Fibroblast of peridontal ligament (primary cell): Measurements from ENCODE around the gene CACNA2D2.
"Not testable (repeated sequence)": the region's sequence is repeated elsewhere in the genome, so short reads cannot be mapped to it uniquely, and the experiment has no call there.

ENCODE experiments used
- DNase-seq: peaks from one replicate; pipeline ENCODE4 v3.0.0-alpha.2; 2010; ENCODE audit errors: extremely low read depth

Gene CACNA2D2

DNA sequence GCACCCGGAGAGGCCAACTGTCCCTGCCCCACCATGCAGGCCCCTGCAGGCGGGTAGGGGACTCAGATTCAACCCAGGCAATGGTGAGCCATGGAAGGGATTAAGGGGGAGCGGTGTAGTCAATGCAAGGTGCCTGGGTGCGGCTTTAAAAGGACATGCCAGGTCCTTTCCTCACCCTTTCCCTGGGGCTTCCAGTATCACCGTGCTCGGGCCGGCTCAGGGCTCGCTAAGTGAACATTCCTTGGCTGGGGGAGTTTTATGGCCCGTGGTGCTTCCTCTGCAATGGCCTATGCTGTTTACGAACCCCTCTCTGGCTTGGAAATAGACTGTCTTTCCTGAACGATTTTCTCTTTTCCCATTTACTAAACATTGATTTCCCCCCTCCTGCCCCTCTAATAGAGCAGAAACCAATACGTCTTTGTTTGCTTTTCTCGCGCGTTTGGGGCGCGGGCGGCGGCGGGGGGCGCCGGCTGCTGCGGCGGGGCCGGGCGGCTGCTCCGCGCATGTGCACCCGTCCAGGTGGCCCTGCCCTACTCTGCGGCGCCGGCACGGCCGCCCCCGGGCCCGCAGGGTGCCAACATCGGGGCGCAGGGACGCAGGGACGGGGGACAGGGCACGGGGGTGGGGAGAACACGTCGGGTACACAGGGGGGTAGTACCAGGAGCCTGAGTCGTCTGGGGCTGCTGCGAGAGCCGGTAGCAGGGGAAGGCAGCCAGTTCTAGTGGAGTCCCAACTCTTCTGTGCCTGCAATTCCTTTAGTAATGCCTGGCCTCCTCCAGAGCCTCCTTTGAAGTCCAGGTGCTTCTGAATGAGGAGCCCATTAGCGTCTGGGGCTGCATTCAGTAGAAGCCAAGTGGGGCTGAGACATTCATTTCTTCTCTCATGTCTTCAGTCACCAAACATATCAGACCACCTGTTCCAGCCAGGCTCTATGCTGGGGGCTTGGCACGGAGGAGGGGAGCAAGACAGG, 26.9 kb upstream of the CACNA2D2 start:
- no peak for DNase-seq

DNA sequence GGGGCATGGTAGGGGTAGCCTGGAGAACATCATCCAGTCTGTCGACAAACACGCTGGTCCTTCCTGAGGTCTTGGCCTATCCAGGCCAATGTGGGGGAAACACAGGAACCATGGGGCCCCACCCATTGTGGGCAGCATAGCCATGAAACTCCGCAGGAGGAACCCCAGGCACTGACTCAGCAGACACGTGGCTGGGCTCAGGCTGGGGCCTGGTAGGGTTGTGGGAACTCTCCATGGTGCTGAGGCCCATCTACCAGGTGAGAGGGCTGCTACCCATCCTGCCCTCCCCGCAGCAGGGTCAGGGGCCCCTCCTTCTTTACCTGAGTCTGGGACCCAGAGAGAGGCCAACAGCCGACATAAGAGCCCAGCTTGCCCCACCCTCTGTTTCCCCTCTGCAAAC, 22.6 kb upstream of the CACNA2D2 start:
- DNase-seq, result peak; percentile 23

GRCh38 chr3:50525191-50525910, 21.9 kb upstream of the CACNA2D2 start:
- DNase-seq, result no peak

- DNase-seq, result no peak
These were observed 21.3 kb upstream of the CACNA2D2 start for GRCh38 chr3:50524746-50525145.

- no peak for DNase-seq
These were observed 19.9 kb upstream of the CACNA2D2 start for GRCh38 chr3:50523279-50523811.

DNA sequence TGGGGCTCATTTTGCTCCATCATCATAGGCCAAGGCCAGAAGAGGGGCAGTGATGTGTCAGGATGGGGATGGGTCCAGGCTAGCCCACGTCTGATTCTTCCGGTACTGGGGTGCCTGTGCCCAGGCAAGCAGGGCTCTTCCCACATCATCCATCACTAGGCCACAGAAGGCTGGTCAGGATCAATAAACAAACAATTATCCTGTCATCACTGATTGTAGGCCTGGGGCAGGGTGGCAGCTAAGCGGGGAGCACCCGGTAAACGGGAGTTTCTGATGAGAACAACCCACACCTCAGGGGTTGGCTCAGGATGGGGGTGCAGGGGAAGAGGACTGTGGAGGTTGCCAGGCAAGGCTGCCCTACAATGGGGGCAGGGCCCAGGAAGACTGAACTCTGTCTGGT, 18.1 kb upstream of the CACNA2D2 start:
- no peak for DNase-seq

DNA sequence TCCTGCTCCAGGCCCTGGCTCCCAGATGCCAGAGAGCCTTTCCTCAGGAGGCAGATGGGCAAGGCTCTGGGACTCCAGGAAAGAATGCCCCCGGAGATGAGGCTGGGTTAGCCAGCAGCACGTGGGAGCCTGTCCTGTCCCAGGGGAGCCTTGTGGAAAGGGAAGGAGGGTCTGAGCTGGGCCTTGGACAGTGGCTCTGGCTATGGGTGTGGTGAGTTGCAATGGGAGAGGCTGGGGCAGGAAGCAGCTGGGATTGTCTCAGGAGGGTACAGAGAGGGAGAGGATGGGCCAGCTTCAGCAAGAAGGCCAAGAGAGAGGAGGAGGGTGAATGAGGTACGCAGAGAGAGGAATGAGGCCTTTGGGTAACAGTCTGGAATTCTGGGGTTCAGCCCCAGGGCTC, 17.4 kb upstream of the CACNA2D2 start:
- no peak for DNase-seq

DNA sequence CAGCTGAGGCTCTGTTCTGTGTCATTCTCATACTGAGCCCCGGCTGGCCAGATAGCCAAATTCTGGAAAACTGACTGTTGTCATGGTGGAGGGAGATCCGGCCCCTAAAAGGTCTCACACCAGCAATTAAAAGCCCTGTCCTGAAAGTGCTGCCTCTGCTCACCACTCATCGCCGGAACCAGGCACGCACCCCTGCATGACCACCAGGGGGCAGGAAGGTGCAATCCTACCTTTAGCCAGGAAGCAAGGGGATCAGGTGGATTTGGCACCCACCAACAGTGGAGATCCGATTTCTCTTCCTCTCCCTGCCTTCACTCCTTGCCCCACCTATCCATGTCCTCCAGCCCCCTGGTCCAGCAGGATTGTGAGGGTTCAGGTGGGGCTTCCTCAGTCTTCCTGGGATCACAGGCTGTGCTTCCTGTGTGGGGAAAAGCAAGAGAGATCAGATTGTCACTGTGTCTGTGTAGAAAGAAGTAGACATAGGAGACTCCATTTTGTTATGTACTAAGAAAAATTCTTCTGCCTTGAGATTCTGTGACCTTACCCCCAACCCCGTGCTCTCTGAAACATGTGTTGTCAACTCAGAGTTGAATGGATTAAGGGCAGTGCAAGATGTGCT, 16.1 kb upstream of the CACNA2D2 start:
- DNase-seq, result peak; percentile 22

- DNase-seq, result no peak
These were observed 15.0 kb upstream of the CACNA2D2 start for GRCh38 chr3:50518436-50518835.

- DNase-seq, result no peak
These were observed 14.3 kb upstream of the CACNA2D2 start for GRCh38 chr3:50517721-50518206.

DNA sequence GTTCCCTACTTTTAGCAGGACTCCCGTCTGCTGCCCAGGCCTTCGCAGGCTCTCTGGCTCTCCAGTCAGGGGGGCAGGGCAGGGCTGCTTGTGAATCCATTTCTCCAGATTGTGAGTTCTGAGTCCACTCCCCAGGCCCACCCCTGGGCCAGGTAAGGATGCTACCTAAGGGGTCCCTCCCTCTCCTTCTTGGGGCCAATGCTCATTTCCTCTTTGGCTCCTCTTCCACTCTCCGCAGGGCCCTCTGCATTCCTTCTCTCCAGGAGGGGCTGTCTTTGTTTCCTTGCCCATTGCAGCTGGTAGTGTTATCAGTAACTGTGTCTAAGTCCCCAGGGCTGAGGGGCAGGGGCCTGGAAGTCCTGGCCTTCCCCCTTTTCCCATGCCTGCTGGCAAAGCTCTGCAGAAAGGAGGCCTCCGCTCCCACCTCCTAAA, 13.0 kb upstream of the CACNA2D2 start:
- DNase-seq, result no peak

DNA sequence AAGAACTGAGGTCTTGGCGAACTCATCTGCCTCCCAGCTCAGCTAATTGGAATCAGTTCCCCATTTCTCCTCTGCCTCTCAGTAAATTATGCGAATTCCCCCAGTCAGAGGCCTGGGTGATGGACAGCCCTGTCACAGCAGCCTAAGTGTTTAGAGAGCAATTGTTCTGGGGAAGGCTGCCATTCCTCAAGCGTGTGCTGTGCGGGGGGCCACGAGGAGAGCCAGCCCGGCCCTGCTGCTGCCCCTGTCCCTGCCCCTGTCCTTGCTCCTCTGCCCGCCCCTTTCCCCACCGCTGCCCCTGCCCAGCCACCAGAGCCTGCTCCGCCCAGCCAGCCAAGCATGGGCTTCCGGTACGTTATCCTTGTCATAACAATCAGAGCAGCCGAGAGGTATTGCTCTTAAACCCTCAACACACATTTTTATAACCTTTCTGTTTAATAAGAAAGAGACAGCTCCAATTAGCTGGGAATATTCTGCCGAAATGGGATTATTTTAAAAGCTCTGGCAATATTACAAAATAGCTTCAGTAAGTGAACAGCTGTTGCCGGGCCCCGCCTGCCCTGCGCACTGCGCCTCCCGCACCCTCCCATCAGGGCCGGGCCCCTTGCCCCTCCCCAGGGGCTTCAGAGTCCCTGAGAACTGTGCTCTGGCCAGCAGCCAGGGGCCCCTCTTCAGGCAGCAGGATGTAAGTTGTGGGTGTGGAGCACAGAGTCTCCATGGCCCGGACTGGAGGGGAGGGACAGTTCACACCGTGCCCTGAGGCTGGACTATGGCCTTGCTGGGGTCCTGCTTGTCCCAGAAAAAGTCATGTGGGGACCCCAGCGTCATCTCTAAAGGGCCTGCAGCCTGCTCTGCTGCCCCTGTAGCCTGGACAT, 12.4 kb upstream of the CACNA2D2 start:
- no peak for DNase-seq

DNA sequence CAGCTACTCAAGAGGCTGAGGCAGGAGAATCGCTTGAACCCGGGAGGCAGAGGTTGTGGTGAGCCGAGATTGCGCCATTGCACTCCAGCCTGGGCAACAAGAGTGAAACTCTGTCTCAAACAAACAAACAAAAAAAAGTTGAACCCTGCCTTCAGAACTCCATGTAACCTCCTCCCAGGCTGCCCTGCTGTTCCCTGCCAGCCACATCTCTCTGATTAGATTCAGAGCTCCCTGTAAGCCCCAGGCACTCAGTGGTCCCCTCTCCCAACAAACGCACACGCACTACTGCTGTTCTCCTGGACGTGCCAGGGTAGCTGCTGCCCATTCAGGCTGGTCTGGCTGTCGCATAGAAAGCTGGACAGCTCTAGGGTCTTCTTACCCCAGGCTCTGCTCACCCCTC, 9.5 kb upstream of the CACNA2D2 start:
- not testable (repeated sequence) for DNase-seq

- DNase-seq, result no peak
These were observed 8.7 kb upstream of the CACNA2D2 start for GRCh38 chr3:50512131-50512530.

DNA sequence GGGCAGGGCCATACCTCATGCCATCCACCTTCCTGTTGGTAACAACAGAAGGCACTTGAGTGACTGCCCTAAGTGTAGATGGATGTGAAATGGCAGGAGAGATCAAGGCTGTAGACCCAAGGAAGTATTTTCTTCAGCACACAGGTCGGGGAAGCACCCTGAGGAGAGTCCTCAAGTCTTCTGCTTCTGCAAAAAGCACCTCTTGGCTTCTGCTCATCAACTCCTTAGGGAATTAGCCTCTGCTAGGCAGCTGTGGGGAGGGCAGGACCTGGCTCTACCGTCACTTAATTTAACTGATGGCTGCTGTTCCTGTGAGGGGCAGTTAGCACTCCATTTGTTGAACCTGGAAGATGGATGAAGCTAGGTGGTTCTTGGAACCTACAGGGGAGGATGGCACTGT, 6.9 kb upstream of the CACNA2D2 start:
- no peak for DNase-seq

DNA sequence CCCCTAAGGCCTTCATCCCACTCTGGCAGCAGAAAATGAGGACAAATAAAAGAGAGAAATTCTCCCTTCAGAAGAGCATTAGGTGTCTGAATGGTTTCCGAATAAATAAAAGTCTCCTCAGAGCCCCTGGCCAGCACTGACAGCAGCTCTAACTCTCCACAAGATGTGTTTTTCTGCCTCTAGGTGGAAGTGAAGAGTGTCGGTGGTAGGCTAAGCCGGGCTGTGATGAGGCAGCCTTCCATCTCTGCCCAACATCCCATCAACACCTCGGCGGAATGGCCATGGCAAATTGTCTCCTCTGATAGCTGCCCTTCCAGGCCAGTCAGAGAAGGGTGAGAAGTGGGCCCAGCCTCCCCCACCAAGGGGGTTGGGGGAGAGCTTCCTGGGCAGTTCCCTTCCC, 6.3 kb upstream of the CACNA2D2 start:
- no peak for DNase-seq

DNA sequence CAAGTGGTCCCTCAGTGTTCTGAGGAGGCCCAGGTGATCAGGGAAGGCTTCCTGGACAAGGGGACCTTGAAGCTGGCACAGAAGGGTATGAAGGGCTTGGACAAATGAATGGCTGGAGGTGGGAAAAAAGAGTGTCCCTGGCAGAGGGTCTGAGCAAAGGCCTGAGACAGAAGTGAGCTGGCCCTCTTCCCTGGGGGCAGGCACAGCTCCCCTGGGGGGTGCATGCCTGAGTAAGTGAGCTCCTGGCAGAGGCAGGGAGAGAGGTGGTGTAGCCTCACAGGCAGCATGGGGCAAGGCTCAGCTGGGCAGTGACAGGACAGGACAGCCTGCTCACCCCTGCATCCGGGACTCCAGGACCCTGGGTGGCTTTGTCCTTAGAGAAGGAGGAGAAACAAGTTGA, 5.4 kb upstream of the CACNA2D2 start:
- no peak for DNase-seq

DNA sequence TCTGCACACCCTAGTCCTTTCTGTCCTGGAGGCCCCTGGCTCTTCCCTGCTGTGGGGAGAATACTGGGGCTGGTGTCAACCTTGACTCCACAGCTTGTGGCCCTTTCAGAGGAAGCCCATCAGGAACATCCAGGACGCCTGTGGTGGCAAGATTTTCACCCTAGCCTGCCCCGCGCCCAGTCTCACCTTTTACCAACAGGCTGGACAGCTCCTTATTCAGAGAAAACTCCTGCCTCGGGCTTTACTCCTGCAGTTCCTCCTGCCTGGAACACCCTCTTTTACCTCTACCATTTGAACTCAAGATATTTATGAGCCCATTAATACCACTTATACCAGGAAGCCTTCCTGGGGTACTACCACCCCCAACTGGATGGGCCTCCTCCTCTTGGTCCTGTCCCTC, 2.7 kb upstream of the CACNA2D2 start:
- no peak for DNase-seq

GRCh38 chr3:50504681-50505080, 1.2 kb upstream of the CACNA2D2 start:
- no peak for DNase-seq

- no peak for DNase-seq
These were observed 630 bp downstream of the CACNA2D2 start for GRCh38 chr3:50502584-50503423.
